H9 (cell line): ENCODE results near the gene TXNDC17. TPM values are rescaled to one million over a fixed set of nuclear protein-coding genes. Genes with fewer than 3 reads are reported as not detected.

Experiments used
- DNase-seq: peaks from one replicate; pipeline ENCODE4 v3.0.0-alpha.2; 2017
- H2AFZ ChIP-seq: one replicate; pipeline ENCODE4 v1.6.1; 2013; ENCODE audit warnings: mild to moderate bottlenecking, low read length, control low read depth, moderate library complexity
- H2AK5ac ChIP-seq: 2 replicates; pipeline ENCODE4 v1.6.1; 2013; ENCODE audit warnings: low read length, control low read depth, mixed read lengths; ENCODE audit not compliant: insufficient read length
- H2BK120ac ChIP-seq: one replicate; pipeline ENCODE4 v1.6.1; 2013; ENCODE audit warnings: low read depth, mild to moderate bottlenecking, low read length, control low read depth, inconsistent platforms; ENCODE audit not compliant: poor library complexity, severe bottlenecking
- H2BK12ac ChIP-seq: 2 replicates; pipeline ENCODE4 v1.6.1; 2013; ENCODE audit warnings: low read length, control low read depth, mixed read lengths, low read depth; ENCODE audit not compliant: insufficient read length
- H2BK15ac ChIP-seq: 2 replicates; pipeline ENCODE4 v1.6.1; 2013; ENCODE audit warnings: low read depth, low read length, control low read depth
- H2BK20ac ChIP-seq: one replicate; pipeline ENCODE4 v1.6.1; 2013; ENCODE audit warnings: low read depth, mild to moderate bottlenecking, low read length, control low read depth, inconsistent platforms; ENCODE audit not compliant: poor library complexity, severe bottlenecking
- H2BK5ac ChIP-seq: 2 replicates; pipeline ENCODE4 v1.6.1; 2013; ENCODE audit warnings: low read length, control low read depth, mixed read lengths; ENCODE audit not compliant: insufficient read length
- H3K14ac ChIP-seq: 2 replicates; pipeline ENCODE4 v1.6.1; 2013; ENCODE audit warnings: low read length, control low read depth; ENCODE audit not compliant: insufficient read depth
- H3K18ac ChIP-seq: 2 replicates; pipeline ENCODE4 v1.6.1; 2013; ENCODE audit warnings: low read depth, mild to moderate bottlenecking, mixed read lengths, low read length, control low read depth; ENCODE audit not compliant: insufficient read length
- H3K23ac ChIP-seq: 2 replicates; pipeline ENCODE4 v1.6.1; 2013; ENCODE audit warnings: low read length, control low read depth, mixed read lengths, low read depth; ENCODE audit not compliant: insufficient read length
- H3K23me2 ChIP-seq: 2 replicates; pipeline ENCODE4 v1.6.1; 2013; ENCODE audit warnings: low read depth, mild to moderate bottlenecking, mixed read lengths, low read length, control low read depth; ENCODE audit not compliant: insufficient read length, poor library complexity, severe bottlenecking
- H3K27ac ChIP-seq: 2 replicates; pipeline ENCODE4 v1.5.1; 2013; ENCODE audit warnings: low read length, control low read depth, mixed read lengths, low read depth; ENCODE audit not compliant: insufficient read length
- H3K27me3 ChIP-seq: 2 replicates; pipeline ENCODE4 v1.6.1; 2013; ENCODE audit warnings: low read length, control low read depth, inconsistent platforms; ENCODE audit not compliant: insufficient read depth
- H3K4ac ChIP-seq: 2 replicates; pipeline ENCODE4 v1.6.1; 2013; ENCODE audit warnings: low read depth, mild to moderate bottlenecking, control low read depth, inconsistent platforms, low read length, moderate library complexity
- H3K4me1 ChIP-seq: 2 replicates; pipeline ENCODE4 v1.6.1; 2013; ENCODE audit warnings: low read length, control low read depth, inconsistent platforms; ENCODE audit not compliant: insufficient read depth
- H3K4me2 ChIP-seq: 2 replicates; pipeline ENCODE4 v1.6.1; 2013; ENCODE audit warnings: low read length, control low read depth, mixed read lengths; ENCODE audit not compliant: insufficient read length, insufficient read depth
- H3K56ac ChIP-seq: 2 replicates; pipeline ENCODE4 v1.6.1; 2013; ENCODE audit warnings: low read depth, mild to moderate bottlenecking, mixed read lengths, low read length, control low read depth; ENCODE audit not compliant: insufficient read length
- H3K79me1 ChIP-seq: 2 replicates; pipeline ENCODE4 v1.6.1; 2013; ENCODE audit warnings: low read depth, mild to moderate bottlenecking, moderate library complexity, low read length, control low read depth, inconsistent platforms; ENCODE audit not compliant: insufficient read depth, poor library complexity, severe bottlenecking
- H3K79me2 ChIP-seq: 2 replicates; pipeline ENCODE4 v1.6.1; 2013; ENCODE audit warnings: low read length, control low read depth, inconsistent platforms; ENCODE audit not compliant: insufficient read depth
- H3K9ac ChIP-seq: 2 replicates; pipeline ENCODE4 v1.6.1; 2013; ENCODE audit warnings: low read length, control low read depth, mixed read lengths; ENCODE audit not compliant: insufficient read length; ENCODE audit errors: extremely low read depth
- H3K9me3 ChIP-seq: one replicate; pipeline ENCODE4 v1.6.1; 2013; ENCODE audit warnings: low read depth, low read length, inconsistent platforms; ENCODE audit not compliant: control insufficient read depth
- H3T11ph ChIP-seq: one replicate; pipeline ENCODE4 v1.6.1; 2013; ENCODE audit warnings: mild to moderate bottlenecking, low read length, control low read depth, inconsistent platforms
- H4K20me1 ChIP-seq: one replicate; pipeline ENCODE4 v1.6.1; 2013; ENCODE audit not compliant: control insufficient read depth, insufficient read length, insufficient read depth
- H4K5ac ChIP-seq: 2 replicates; pipeline ENCODE4 v1.6.1; 2013; ENCODE audit warnings: low read depth, mild to moderate bottlenecking, mixed read lengths, low read length, control low read depth; ENCODE audit not compliant: insufficient read length
- H4K8ac ChIP-seq: replicated peaks from 2 replicates; pipeline ENCODE4 v1.6.1; 2013; ENCODE audit warnings: low read length, control low read depth, mixed read lengths, low read depth; ENCODE audit not compliant: insufficient read length
- H4K91ac ChIP-seq: 2 replicates; pipeline ENCODE4 v1.6.1; 2013; ENCODE audit warnings: low read depth, mild to moderate bottlenecking, moderate library complexity, mixed read lengths, low read length, control low read depth; ENCODE audit not compliant: insufficient read length
- H3K27ac Mint-ChIP-seq, 3 experiments: 2 replicates in 2 of 3; 3 replicates in 1 of 3; pipeline ENCODE4 v1.8.0; 2020 to 2021; ENCODE audit warnings: mixed read lengths in 3 of 3, mild to moderate bottlenecking in 1 of 3, moderate library complexity in 1 of 3
- H3K27me3 Mint-ChIP-seq: 2 replicates; pipeline ENCODE4 v1.8.0; 2021; ENCODE audit warnings: low read depth, mild to moderate bottlenecking, moderate library complexity, mixed read lengths
- H3K36me3 Mint-ChIP-seq, 3 experiments: 2 replicates in 2 of 3; 3 replicates in 1 of 3; pipeline ENCODE4 v1.8.0; 2020 to 2021; ENCODE audit warnings: low read depth in 3 of 3, mixed read lengths in 3 of 3; ENCODE audit not compliant: insufficient read depth in 1 of 3
- H3K4me1 Mint-ChIP-seq, 2 experiments: 2 replicates each; pipeline ENCODE4 v1.8.0; 2020; ENCODE audit warnings: mixed read lengths in 2 of 2
- H3K4me3 Mint-ChIP-seq, 2 experiments: 2 replicates in 1 of 2; 3 replicates in 1 of 2; pipeline ENCODE4 v1.8.0; 2020 to 2021; ENCODE audit warnings: mild to moderate bottlenecking in 2 of 2, mixed read lengths in 2 of 2, moderate library complexity in 1 of 2
- H3K9me3 Mint-ChIP-seq, 2 experiments: 2 replicates in 1 of 2; 3 replicates in 1 of 2; pipeline ENCODE4 v1.8.0; 2020; ENCODE audit warnings: mild to moderate bottlenecking in 2 of 2, mixed read lengths in 2 of 2, moderate library complexity in 1 of 2
- WGBS: extraction: QIAGEN DNeasy Blood & Tissue Kit; methylation state at CpG from one replicate; pipeline ENCODE4 v1.1.7; 2013; ENCODE audit warnings: missing lambda C conversion rate, low lambda C conversion rate, mixed read lengths; ENCODE audit not compliant: insufficient read length; ENCODE audit errors: extremely low coverage; 5-methylcytosine and 5-hydroxymethylcytosine counted together
- total RNA-seq: library from RNA; stranded (reverse); gene quantifications from 2 replicates; pipeline ENCODE4 v1.2.1, GENCODE V29; 2021
- TF ChIP-seq, protein P1 (sequence below): fragments of 200-600 bp; sonication (generic); conservative IDR thresholded peaks from 3 replicates; pipeline ENCODE4 v1.8.0; 2021; ENCODE audit warnings: antibody characterized with exemption, mild to moderate bottlenecking

The TXNDC17 gene
- total RNA-seq, 1 experiment from 2014 or later = 170 TPM

- TF ChIP-seq, protein P1, sequence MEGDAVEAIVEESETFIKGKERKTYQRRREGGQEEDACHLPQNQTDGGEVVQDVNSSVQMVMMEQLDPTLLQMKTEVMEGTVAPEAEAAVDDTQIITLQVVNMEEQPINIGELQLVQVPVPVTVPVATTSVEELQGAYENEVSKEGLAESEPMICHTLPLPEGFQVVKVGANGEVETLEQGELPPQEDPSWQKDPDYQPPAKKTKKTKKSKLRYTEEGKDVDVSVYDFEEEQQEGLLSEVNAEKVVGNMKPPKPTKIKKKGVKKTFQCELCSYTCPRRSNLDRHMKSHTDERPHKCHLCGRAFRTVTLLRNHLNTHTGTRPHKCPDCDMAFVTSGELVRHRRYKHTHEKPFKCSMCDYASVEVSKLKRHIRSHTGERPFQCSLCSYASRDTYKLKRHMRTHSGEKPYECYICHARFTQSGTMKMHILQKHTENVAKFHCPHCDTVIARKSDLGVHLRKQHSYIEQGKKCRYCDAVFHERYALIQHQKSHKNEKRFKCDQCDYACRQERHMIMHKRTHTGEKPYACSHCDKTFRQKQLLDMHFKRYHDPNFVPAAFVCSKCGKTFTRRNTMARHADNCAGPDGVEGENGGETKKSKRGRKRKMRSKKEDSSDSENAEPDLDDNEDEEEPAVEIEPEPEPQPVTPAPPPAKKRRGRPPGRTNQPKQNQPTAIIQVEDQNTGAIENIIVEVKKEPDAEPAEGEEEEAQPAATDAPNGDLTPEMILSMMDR = no peak
Measured at GRCh38 chr17:6674586-6674985, 33.7 kb downstream of the TXNDC17 start.

More at GRCh38 chr17:6674586-6674985, 33.7 kb downstream of the TXNDC17 start:
- H3K56ac ChIP-seq = no peak overlapping the region
- WGBS = no CpG with 5 or more reads among the region's 13 CpGs
- H3K14ac ChIP-seq = no peak overlapping the region
- no peaks in the 10 kb centered on the region for H3K9me3 ChIP-seq
- no peak overlapping the region for H4K8ac ChIP-seq
- H4K5ac ChIP-seq = no peak overlapping the region
- no peak overlapping the region for H2AK5ac ChIP-seq
- H4K20me1 ChIP-seq = no peaks in the 10 kb centered on the region
- H3K9me3 Mint-ChIP-seq = no peaks in the 10 kb centered on the region
- peaks cover 5% of the 10 kb centered on the region in 2 experiments; a peak in 3 of 4 replicates for H3K4me1 Mint-ChIP-seq
- H2BK12ac ChIP-seq = no peak overlapping the region
- H3K79me2 ChIP-seq = no peaks in the 10 kb centered on the region
- H3K4me2 ChIP-seq = no peak overlapping the region
- peak overlapping the region in 1 of 3 experiments; percentile 65; a peak in 1 of 7 replicates for H3K27ac Mint-ChIP-seq
- no peaks in the 10 kb centered on the region for H3K23me2 ChIP-seq
- H2BK20ac ChIP-seq = no peak overlapping the region
- H3T11ph ChIP-seq = no peak overlapping the region
- H2BK5ac ChIP-seq = no peak overlapping the region
- peaks cover 2% of the 10 kb centered on the region; the same call in 1 of the 2 replicates for H3K27me3 Mint-ChIP-seq
- H4K91ac ChIP-seq = no peak overlapping the region
- no peaks in the 10 kb centered on the region for H3K4me1 ChIP-seq
- no peak overlapping the region for H3K4ac ChIP-seq
- no peaks in the 10 kb centered on the region; the same call in 1 of the 2 replicates for H3K27me3 ChIP-seq
- H2AFZ ChIP-seq = no peak overlapping the region
- H3K9ac ChIP-seq = no peak overlapping the region
- no peak overlapping the region for H3K27ac ChIP-seq
- H3K79me1 ChIP-seq = no peaks in the 10 kb centered on the region
- no peak overlapping the region for H3K4me3 Mint-ChIP-seq
- no peak for DNase-seq
- H3K23ac ChIP-seq = no peak overlapping the region
- H2BK120ac ChIP-seq = no peak overlapping the region
- no peaks in the 10 kb centered on the region; a peak in 1 of 7 replicates for H3K36me3 Mint-ChIP-seq
- H2BK15ac ChIP-seq = no peak overlapping the region
- H3K18ac ChIP-seq = no peak overlapping the region
